Lower leg skin (tissue), 4 donors: Measurements from ENCODE around the gene SOCS1. TPM values are rescaled to one million over a fixed set of nuclear protein-coding genes. Genes with fewer than 3 reads are reported as not detected.

Experiments used
- DNase-seq, 2 donors: peaks; one replicate each; pipeline ENCODE4 v3.0.0-alpha.2; 2019; ENCODE audit warnings: low spot score in 2 of 2
- H3K4me3 ChIP-seq: fragments of 200-600 bp; sonication (generic); 2 replicates; pipeline ENCODE4 v1.5.1; 2017; ENCODE audit warnings: mild to moderate bottlenecking, low read depth; ENCODE audit not compliant: poor library complexity, severe bottlenecking
- POLR2A ChIP-seq, 2 donors: fragments of 450-650 bp; IDR thresholded peaks; one replicate each; pipeline ENCODE4 v1.6.1; 2016 to 2017; ENCODE audit warnings: antibody characterized with exemption in 2 of 2, mild to moderate bottlenecking in 1 of 2, moderate library complexity in 1 of 2
- WGBS, 2 donors: methylation state at CpG; one replicate each; pipeline ENCODE4 v1.1.5; 2018; 5-methylcytosine and 5-hydroxymethylcytosine counted together
- intact Hi-C: fragments of 100-400 bp; cut with DNase I; formaldehyde crosslinking; loops from one replicate; pipeline ENCODE4 v1.15.0; 2023; ENCODE audit warnings: low total_unique reads
- total RNA-seq, 4 donors: library from RNA; depleted of rRNA; stranded (reverse); fragments of >200 nt; gene quantifications; one replicate each; pipeline ENCODE4 v1.1.0, GENCODE V29; 2016
- TF ChIP-seq, protein P1 (sequence below), 3 donors: fragments of 450-650 bp; IDR thresholded peaks; one replicate each; pipeline ENCODE4 v1.5.1; 2016; ENCODE audit warnings: antibody characterized with exemption in 3 of 3, mild to moderate bottlenecking in 3 of 3, moderate library complexity in 2 of 3

SOCS1 gene
- total RNA-seq, 4 donors from 2014 or later, result 7.7 to 20.6 (median 10.1) TPM

DNA sequence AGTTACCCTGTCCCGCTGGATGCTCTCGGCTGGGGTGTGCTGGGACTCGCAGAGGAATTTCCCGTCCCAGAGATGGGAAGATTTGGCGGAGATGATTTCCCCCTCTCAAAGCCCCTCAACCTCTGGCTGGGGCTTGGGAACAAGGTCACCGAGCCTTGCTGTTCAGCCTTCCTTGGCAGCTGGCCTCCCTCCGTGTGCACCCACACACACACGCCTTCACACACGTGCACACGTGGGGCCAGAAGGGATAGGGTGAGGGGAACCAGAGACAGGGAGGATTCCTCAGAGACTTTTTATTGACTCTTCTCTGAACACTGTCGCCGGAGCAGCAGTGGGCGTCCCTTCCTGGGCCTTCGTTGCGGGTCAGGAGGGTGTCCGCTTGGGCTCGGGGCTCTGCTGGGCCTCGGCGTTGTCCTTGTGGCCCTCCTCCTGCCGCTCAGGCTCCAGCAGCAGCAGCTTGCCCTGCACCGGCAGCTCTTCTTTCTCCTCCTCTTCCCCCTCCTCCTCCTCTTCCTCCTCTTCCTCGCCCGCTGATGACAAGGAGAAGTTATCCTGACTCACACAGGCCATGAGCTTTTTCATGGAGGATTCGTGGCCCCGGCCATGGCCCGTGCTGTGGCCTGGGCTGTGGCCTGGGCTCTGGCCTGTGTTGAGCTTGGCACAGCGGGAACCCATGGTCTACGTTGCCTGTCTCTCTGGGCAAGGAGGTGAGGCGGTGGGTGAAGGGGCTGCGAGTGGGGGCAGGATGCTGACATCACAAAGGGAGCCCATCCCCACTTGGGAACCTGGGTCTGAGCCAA, 17.1 kb upstream of the SOCS1 start, which contains the start of gene PRM3:
Gene PRM3 (minus strand): TSS at position 709 of the 800 bp plus-strand sequence. CDS start 34 bp downstream, at position 675.
- intact Hi-C loops, result no loop called here
- no peak for TF ChIP-seq POLR2A (IDR thresholded peaks at IDR 0.05)
- H3K4me3 ChIP-seq, result no peak within 1 kb of the TSS
- no peak for DNase-seq
- WGBS, 2 donors, result 71 to 76% methylated on average over 30 of the region's 30 CpGs

DNA sequence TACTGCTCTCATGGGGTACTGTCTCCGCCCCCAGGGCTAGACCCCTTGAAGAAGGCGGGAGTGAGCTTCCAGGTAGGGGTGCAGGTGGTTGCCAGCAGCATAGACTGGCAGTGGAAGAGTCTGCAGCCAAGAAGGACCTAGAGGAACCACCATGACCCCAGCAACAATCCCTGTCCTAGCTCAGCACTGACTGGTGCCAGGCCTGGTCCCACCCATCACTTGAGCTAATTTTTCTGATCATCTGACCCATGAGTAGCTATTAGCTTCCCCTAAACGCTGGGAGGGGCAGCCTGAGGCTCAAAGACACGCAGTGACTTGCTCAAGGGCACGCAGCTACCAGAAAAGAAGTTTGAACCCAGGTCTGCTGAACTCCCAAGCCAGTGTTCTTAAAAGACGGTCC, 16.5 kb upstream of the SOCS1 start:
- no peak for DNase-seq
- TF ChIP-seq, protein P1, sequence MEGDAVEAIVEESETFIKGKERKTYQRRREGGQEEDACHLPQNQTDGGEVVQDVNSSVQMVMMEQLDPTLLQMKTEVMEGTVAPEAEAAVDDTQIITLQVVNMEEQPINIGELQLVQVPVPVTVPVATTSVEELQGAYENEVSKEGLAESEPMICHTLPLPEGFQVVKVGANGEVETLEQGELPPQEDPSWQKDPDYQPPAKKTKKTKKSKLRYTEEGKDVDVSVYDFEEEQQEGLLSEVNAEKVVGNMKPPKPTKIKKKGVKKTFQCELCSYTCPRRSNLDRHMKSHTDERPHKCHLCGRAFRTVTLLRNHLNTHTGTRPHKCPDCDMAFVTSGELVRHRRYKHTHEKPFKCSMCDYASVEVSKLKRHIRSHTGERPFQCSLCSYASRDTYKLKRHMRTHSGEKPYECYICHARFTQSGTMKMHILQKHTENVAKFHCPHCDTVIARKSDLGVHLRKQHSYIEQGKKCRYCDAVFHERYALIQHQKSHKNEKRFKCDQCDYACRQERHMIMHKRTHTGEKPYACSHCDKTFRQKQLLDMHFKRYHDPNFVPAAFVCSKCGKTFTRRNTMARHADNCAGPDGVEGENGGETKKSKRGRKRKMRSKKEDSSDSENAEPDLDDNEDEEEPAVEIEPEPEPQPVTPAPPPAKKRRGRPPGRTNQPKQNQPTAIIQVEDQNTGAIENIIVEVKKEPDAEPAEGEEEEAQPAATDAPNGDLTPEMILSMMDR (IDR thresholded peaks at IDR 0.05), result no peak
- no peak for TF ChIP-seq POLR2A (IDR thresholded peaks at IDR 0.05)
- H3K4me3 ChIP-seq, result no peak overlapping the region
- WGBS, 2 donors, result 59 to 66% methylated on average over 6 of the region's 6 CpGs
- intact Hi-C loops, result no loop called here

DNA sequence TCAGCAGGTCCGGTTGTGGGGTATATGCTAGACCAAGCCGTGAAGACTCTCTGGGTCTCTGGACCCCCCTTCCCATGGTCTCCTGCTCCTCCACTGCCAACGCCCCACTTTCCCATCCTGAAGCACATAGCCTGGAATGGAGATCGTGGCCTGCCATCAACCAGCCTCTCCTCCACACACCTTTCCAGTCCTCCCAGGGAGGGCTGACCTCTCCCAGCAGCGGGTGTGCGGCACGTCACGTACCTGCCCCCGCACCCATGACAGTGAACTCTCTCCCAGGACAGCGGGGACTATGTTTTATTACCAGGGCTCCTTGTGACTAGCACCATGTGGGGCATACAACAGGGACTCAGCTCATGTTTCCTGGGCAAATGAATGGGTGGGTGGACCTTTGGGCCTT, 15.6 kb upstream of the SOCS1 start:
- WGBS, 2 donors, result 96 to 100% methylated on average over 10 of the region's 10 CpGs
- TF ChIP-seq, protein P1 (IDR thresholded peaks at IDR 0.05), result no peak
- TF ChIP-seq POLR2A (IDR thresholded peaks at IDR 0.05), result no peak
- H3K4me3 ChIP-seq, result no peak overlapping the region
- DNase-seq, result no peak
- intact Hi-C loops, result no loop called here

DNA sequence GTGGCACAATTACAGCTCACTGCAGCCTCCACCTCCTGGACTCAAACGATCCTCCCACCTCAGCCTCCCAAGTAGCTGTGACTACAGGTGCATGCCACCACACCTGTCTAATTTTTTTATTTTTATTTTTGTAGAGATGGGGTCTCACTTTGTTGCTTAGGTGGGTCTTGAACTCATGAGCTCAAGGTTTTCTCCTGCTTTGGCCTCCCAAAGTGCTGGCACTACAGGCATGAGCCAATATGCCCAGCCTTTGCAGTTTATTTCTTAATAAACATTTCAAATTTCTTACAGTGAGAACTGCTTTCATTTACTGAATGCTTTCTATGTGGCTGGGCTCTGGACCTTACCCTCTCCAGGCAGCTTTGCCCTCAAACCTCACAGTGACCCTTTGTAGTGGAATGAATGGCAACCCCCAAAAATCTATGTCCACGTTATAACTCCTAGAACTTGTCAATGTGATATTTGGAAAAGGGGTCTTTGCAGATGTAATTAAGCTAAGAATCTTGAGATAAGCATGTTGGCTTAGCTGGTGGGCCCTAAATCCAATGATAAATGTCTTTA, 14.7 kb upstream of the SOCS1 start:
- no peak overlapping the region for H3K4me3 ChIP-seq
- DNase-seq, result no peak
- intact Hi-C loops, result no loop called here
- TF ChIP-seq POLR2A (IDR thresholded peaks at IDR 0.05), result no peak
- TF ChIP-seq, protein P1 (IDR thresholded peaks at IDR 0.05), result no peak
- WGBS, 2 donors, result 93 to 96% methylated on average over 2 of the region's 2 CpGs

DNA sequence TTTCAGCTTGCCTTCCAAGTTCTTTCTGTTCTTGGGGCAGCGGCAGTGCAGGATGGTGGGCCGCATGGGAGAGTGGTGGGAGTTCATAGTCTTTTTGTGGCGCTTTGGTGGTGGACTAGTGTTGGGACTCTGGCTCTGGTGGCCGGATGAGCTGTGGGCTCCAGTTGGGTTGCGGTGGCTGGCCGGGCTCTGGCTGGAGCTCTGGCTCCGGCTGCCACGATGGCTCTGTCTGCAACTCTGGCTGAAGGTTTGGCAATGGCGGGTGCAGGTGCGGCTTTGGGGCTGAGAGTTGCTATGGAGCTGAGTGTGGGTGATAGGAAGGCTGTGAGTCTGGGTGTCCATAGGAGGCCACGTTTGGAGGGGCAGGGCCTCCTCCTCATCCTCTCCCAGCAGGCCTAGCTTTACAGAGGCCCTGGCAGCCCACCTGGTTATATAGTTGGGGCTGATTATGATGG, 12.9 kb upstream of the SOCS1 start, which contains the start of gene TNP2:
Gene TNP2 (minus strand): TSS at position 405 of the 455 bp plus-strand sequence. CDS start 63 bp downstream, at position 342.
- H3K4me3 ChIP-seq, result no peak within 1 kb of the TSS
- TF ChIP-seq, protein P1 (IDR thresholded peaks at IDR 0.05), result no peak
- TF ChIP-seq POLR2A (IDR thresholded peaks at IDR 0.05), result no peak
- no peak for DNase-seq
- intact Hi-C loops, result no loop called here
- 95 to 98% methylated on average over 4 to 10 of the region's 11 CpGs for WGBS, 2 donors

DNA sequence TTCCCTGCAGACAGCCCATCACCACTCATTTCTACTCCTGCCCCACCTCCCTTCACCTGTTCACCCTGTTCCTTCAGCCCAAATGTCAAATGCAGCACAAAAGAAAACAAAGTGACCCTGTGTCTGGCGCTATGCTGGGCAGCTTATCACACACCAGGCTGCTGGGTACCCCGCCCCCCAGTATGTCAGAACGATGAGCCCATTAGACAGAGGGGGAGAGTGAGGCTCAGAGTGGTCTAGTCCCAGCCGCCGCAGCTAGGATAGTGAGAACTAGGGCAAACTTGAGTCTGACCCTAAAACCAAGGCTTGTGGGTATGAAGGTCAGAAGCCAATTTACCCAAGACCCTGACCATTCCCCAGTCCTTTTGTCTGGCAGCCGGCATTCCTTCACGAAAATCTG, 9.1 kb upstream of the SOCS1 start:
- intact Hi-C loops, result no loop called here
- H3K4me3 ChIP-seq, result no peak overlapping the region
- TF ChIP-seq, protein P1 (IDR thresholded peaks at IDR 0.05), result no peak
- TF ChIP-seq POLR2A (IDR thresholded peaks at IDR 0.05), result no peak
- no peak for DNase-seq
- WGBS, 2 donors, result 94 to 96% methylated on average over 7 of the region's 7 CpGs
